Esophagus mucosa (tissue), 1 donor: ENCODE measurements around the gene SELENON. TPM values are rescaled to one million over a fixed set of nuclear protein-coding genes. Genes with fewer than 3 reads are reported as not detected.

Experiments used
- ATAC-seq: fragments of 200-7000 bp; cut with Tn5 transposase; one replicate; pipeline ENCODE4 v1.9.1; 2020
- total RNA-seq: library from RNA; stranded (reverse); gene quantifications from one replicate; pipeline ENCODE4 v1.2.4, GENCODE V29; 2023
- donor health status: DM: yes; HTN: yes; CAD: no.

Gene SELENON
- total RNA-seq, 1 donor from 2014 or later, result 35.2 TPM

DNA sequence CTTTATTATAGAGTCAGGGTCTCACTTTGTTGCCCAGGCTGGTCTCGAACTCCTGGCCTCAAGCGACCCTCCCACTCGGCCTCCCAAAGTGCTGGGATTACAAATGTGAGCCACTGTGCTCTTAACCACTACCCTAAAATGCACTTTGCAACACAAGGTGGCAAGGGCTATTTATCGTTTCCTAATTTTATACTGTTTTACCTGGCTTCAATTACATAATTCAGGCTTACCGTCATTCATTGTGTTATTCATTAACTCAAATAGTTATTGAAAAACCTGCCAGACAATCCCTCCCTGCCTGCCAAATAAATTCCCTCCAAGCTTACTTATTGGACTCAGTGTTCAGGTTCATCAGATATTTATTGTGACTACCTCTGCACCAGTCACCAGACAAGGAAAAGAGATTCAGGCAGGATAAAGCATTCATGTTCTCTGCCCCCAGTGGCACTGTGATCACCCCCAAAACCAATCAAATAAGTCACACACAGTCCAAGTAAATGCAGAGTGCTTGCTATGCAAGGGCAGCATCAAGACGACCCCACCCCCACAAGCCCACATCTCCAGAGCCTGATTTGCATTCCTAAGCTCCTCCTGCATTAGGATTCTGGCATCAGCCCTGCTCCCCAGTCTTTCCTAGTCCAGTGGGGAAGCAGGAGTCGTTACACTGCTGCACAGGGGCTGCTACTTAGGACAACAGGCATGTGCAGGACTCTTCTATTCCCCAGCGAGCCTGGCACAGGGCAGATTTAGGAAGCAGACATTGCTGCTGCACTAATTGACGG lies 67.4 kb downstream of the SELENON start:
- ATAC-seq, result peak; percentile 12

Other genes with a start within 250 kb of the SELENON start
- gene MAN1C1, start 183.4 kb upstream of the SELENON start, total RNA-seq, result 2.6 TPM
- 20.6 TPM for gene MTFR1L, start 19.8 kb downstream of the SELENON start, total RNA-seq
- gene AUNIP, start 59.3 kb downstream of the SELENON start, total RNA-seq, result 3.3 TPM
- gene PAQR7, start 75.5 kb downstream of the SELENON start, total RNA-seq, result 11.1 TPM
- 110 TPM for gene STMN1, start 106.2 kb downstream of the SELENON start, total RNA-seq
- gene PAFAH2, start 197.9 kb downstream of the SELENON start, total RNA-seq, result 9.0 TPM
- gene EXTL1, start 221.6 kb downstream of the SELENON start, total RNA-seq, result not detected
- not detected for gene SLC30A2, start 245.9 kb downstream of the SELENON start, total RNA-seq